Astrocyte of the cerebellum (primary cell): ENCODE results near the gene CMIP.

Experiments
- DNase-seq: peaks from one replicate; pipeline ENCODE4 v3.0.0-alpha.2; 2011; ENCODE audit warnings: low read depth
- H3K4me3 ChIP-seq: 2 replicates; pipeline ENCODE4 v1.5.1; 2011; ENCODE audit warnings: mild to moderate bottlenecking, low read depth, low read length, moderate library complexity
- in situ Hi-C: cut with HindIII; loops from 2 replicates; pipeline ENCODE4 v1.10.0; 2017; ENCODE audit warnings: low sequenced_read_pairs
- TF ChIP-seq, protein P1 (sequence below): IDR thresholded peaks from 2 replicates; pipeline ENCODE4 v1.5.1; 2012; ENCODE audit warnings: low read length, low read depth, moderate library complexity, mild to moderate bottlenecking; ENCODE audit errors: missing control alignments

Gene CMIP

DNA sequence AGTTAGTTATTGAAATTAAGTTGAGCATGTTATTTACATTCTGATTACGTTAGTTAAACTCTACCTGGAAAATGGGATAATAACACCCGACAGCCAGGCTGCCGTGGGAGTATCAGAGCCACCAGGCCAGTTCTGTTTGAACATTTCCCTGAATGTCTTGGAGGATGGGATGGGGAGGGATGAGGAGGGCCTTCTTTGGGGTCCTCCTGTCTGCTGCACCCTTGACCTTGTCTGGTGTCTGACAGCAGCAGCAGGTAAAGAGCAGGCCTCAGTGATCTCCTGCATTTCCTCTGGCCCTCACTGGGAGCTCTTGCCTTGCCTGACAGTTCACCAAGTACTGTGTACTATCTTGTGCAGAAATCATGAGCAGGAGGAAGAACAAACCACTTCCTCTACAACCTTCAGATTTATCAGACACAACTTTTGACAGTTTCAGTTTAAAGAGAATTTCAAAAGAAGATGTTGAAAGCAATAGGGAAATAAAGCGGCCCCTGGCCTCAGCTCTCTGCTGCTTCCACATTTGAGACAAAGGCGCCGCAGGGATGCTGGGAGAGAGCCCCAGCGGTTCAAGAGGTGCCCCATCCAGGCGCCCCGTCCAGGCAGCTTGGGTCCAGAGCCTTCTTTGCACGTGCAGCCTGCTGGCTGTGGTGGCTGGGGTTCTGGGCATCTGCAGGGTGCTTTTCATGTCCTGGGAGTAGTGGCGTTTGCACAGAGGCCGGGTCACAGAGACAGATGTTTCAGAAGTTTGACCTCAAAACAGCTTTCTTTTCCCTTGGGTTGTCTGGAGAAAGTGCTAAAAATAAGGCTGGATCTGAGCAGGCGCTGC lies 25.3 kb downstream of the CMIP start:
- no peak overlapping the region for H3K4me3 ChIP-seq
- TF ChIP-seq, protein P1, sequence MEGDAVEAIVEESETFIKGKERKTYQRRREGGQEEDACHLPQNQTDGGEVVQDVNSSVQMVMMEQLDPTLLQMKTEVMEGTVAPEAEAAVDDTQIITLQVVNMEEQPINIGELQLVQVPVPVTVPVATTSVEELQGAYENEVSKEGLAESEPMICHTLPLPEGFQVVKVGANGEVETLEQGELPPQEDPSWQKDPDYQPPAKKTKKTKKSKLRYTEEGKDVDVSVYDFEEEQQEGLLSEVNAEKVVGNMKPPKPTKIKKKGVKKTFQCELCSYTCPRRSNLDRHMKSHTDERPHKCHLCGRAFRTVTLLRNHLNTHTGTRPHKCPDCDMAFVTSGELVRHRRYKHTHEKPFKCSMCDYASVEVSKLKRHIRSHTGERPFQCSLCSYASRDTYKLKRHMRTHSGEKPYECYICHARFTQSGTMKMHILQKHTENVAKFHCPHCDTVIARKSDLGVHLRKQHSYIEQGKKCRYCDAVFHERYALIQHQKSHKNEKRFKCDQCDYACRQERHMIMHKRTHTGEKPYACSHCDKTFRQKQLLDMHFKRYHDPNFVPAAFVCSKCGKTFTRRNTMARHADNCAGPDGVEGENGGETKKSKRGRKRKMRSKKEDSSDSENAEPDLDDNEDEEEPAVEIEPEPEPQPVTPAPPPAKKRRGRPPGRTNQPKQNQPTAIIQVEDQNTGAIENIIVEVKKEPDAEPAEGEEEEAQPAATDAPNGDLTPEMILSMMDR = no peak
- in situ Hi-C loops = no loop called here
- no peak for DNase-seq

DNA sequence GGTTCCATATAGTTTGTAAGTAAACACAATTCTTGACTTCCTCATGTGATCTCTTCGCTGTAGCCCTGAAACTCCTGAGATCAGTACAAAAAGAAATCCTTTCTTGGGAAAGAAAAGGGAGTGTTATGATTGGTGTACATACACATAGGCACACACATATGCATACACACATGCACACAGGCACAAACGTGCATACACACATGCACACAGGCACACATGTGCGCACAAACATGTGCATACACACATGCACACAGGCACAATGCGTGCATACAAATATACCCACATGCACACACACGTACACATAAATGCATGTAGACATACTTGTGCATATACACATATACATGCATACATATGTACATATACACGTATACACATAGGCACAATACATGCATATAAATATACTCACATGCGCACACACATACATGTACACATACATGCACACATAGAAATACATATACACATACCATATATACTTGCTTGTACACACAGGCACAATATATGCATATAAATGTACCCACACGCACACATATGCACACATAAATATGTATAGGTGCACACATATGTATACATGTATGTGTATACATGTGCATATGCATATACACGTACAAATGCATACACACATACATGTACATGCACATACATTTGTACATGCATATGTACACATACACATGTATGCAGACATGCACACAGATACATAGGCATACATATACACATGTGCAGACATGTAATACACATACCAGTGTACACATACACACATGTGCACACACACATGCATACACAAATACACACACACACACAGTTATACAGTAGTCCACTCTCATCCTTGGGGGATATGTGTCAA lies 26.4 kb downstream of the CMIP start:
- in situ Hi-C loops = no loop called here

DNA sequence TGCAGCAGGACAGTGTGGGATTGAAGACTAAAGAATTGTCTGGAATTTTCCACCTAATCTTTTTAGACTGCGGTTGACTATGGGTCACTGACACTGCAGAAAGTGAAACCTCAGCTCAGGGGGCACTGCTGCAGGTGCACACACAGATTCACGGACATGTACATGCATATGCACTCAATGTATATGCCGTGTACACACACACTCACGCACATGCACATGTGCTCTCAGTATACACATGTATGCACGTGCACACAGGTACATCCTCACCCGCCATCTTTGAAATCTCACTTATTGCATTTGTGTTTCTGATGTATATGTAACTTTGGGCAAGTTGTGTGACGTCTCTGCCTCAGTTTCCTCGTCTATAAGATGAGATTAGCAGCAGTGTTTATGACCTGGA lies 27.3 kb downstream of the CMIP start:
- H3K4me3 ChIP-seq = no peak overlapping the region
- no peak for DNase-seq
- in situ Hi-C loops = no loop called here
- TF ChIP-seq, protein P1 = no peak

More for the DNA sequence above, 26.4 kb downstream of the CMIP start:
- DNase-seq = no peak
- H3K4me3 ChIP-seq = no peak overlapping the region
- TF ChIP-seq, protein P1 = no peak

DNA sequence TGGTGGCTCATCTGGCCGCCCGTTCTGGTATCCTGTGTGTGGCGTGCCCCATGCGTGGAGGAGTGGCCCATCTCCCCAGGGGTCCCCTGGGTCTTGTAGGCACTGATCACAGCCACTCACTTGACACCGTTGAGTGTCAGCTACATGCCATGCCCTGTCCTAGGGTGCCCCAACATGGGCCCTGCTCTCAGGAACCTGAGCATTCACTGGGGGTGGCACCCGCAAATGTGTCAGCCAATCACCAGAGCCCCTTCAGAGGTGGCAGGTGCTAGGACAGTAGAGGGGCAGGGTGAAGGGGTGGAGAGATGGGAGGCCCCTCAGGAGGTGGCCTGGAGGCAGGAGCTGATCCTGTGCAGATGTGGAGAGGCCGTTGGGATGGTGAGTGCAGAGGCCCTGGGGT lies 27.8 kb downstream of the CMIP start:
- H3K4me3 ChIP-seq = no peak overlapping the region
- no peak for DNase-seq
- in situ Hi-C loops = no loop called here
- TF ChIP-seq, protein P1 = no peak

DNA sequence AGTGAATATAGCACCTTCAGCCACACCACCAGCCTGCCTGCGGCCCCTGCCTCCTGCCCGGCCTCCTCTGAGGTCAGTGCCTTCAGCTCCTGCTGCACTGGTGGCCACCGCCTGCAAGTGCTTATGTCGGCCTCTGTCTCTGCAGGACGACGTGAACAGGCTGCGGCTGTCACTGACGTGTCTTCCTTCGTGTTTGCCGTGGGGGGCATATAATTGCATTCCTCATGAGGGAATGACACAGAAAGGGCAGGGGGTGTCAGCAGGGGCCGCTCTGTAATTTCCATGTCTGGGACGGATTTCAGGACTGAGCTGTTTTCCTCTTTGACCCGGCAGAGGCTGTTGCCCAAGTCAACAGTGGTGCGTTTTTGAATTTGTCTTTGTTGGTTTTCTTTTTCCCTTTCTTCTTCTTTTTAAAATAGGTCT lies 28.5 kb downstream of the CMIP start:
- TF ChIP-seq, protein P1 = no peak
- in situ Hi-C loops = no loop called here
- no peak for DNase-seq
- no peak overlapping the region for H3K4me3 ChIP-seq

DNA sequence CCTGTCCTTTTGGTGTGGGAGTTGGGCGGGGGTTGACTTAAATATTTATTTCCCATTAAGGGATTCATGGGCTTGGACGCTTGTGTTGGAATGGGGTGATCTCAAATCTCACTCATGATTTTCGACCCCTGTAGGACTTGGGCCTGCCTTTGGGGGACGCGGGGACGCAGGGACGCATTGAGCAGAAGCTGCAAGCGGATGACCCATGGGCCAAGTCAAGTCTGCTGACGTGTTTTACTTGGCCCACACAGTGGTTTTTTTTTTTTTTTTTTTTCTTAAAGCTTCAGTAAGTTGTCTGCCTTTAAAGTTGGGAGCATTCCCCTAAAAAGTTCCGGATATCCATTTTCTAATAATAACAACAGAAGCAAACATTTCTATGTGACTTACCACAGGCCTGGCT lies 28.9 kb downstream of the CMIP start:
- H3K4me3 ChIP-seq = no peak overlapping the region
- TF ChIP-seq, protein P1 = no peak
- DNase-seq = no peak
- in situ Hi-C loops = no loop called here
